ENCODE results near the gene AP2A2. TPM values are rescaled to one million over a fixed set of nuclear protein-coding genes. Genes with fewer than 3 reads are reported as not detected.

Gene AP2A2
- total and polyA plus RNA-seq, 2 of the 4 experiments (the other 2 are of a cell fraction), result 19.9 to 49.0 TPM

GRCh38 chr11:1017269-1018005, 91.8 kb downstream of the AP2A2 start:
- Histone ChIP-seq H2AK9ac (replicated peaks; ENCODE audit: low read depth, low read length, poor library complexity) (no peak overlapping the region), H3K18ac (ENCODE audit: low read depth, low read length) (no peak overlapping the region), H3K27ac (ENCODE audit: insufficient read depth, low read length) (no peak overlapping the region), H3K23ac (ENCODE audit: low read depth, low read length) (no peak overlapping the region), H2AK5ac (ENCODE audit: low read depth, low read length) (no peak overlapping the region), H3K9ac (ENCODE audit: low read depth, low read length) (no peak overlapping the region), H3K14ac (replicated peaks; ENCODE audit: low read depth, low read length) (no peak overlapping the region), H4K8ac (ENCODE audit: low read depth in 2 of 2, low read length in 2 of 2) (no peak overlapping the region), H3K27me3 (ENCODE audit: control insufficient read depth, insufficient read depth, low read length) (no peaks in the 10 kb centered on the region), H3K4ac (ENCODE audit: low read depth, low read length) (no peak overlapping the region), H2BK120ac (ENCODE audit: low read depth, low read length) (no peak overlapping the region), H2BK5ac (ENCODE audit: low read depth, low read length, poor library complexity, severe bottlenecking) (no peak overlapping the region), H4K5ac (ENCODE audit: low read depth, low read length) (no peak overlapping the region), H3K4me1 (ENCODE audit: control insufficient read depth, insufficient read depth, low read length) (no peaks in the 10 kb centered on the region), H2AFZ (replicated peaks; ENCODE audit: low read length, poor library complexity) (no peak overlapping the region), H2BK20ac (ENCODE audit: low read depth, low read length) (no peak overlapping the region), H4K20me1 (ENCODE audit: insufficient read depth, low read length) (peaks cover 12% of the 10 kb centered on the region), H3K9me3 (ENCODE audit: control insufficient read depth, insufficient read depth, low read length) (no peaks in the 10 kb centered on the region), H3K9me1 (ENCODE audit: insufficient read depth, low read length) (peaks cover 9% of the 10 kb centered on the region; the same call in 1 of the 2 replicates), H3K4me2 (ENCODE audit: low read depth, low read length) (no peak overlapping the region), H3K36me3 (ENCODE audit: control insufficient read depth, insufficient read depth, low read length) (no peaks in the 10 kb centered on the region), H3K4me3 (ENCODE audit: insufficient read depth, low read depth, low read length) (no peak overlapping the region), H3K56ac (ENCODE audit: extremely low read depth, insufficient read depth, low read length) (no peak overlapping the region), H4K91ac (ENCODE audit: insufficient read depth, low read depth, low read length) (no peak overlapping the region), H2BK15ac (ENCODE audit: low read depth, low read length) (no peak overlapping the region), H3K79me1 (ENCODE audit: low read depth in 1 of 2, low read length in 2 of 2) (peaks cover 11 to 19% of the 10 kb centered on the region in 2 experiments)
- no peak for DNase-seq
- no TSS peak for BruUV-seq (replicated peaks)
- WGBS, 2 experiments (ENCODE audit: extremely low coverage in 2 of 2, insufficient read length in 1 of 2), result 87 to 100% methylated on average over 1 to 12 of the region's 12 CpGs
- dilution Hi-C loops (cut with HindIII; ENCODE audit: low sequenced_read_pairs, unreplicated experiment), result no loop called here
- in situ Hi-C loops (cut with MboI; ENCODE audit: low sequenced_read_pairs), result no loop called here
- ChIA-PET POLR2A (ENCODE audit: unreplicated experiment) (no interaction called here), CTCF (no interaction called here)
- no peak for TF ChIP-seq RAD21 (IDR thresholded peaks at IDR 0.05; ENCODE audit: low read length)
- TF ChIP-seq, protein P1, sequence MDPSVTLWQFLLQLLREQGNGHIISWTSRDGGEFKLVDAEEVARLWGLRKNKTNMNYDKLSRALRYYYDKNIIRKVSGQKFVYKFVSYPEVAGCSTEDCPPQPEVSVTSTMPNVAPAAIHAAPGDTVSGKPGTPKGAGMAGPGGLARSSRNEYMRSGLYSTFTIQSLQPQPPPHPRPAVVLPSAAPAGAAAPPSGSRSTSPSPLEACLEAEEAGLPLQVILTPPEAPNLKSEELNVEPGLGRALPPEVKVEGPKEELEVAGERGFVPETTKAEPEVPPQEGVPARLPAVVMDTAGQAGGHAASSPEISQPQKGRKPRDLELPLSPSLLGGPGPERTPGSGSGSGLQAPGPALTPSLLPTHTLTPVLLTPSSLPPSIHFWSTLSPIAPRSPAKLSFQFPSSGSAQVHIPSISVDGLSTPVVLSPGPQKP (IDR thresholded peaks at IDR 0.05; ENCODE audit: borderline replicate concordance, low read depth, low read length), result no peak
- TF ChIP-seq USF2 (IDR thresholded peaks at IDR 0.05; ENCODE audit: low read depth, low read length), result no peak
- TF ChIP-seq FOS (IDR thresholded peaks at IDR 0.05; ENCODE audit: low read depth, low read length), result no peak
- TF ChIP-seq RCOR1 (IDR thresholded peaks at IDR 0.05; ENCODE audit: insufficient replicate concordance, low read length), result no peak
- TF ChIP-seq MAZ (IDR thresholded peaks at IDR 0.05; ENCODE audit: borderline replicate concordance, low read depth, low read length), result no peak
- no peak for TF ChIP-seq SMC3 (IDR thresholded peaks at IDR 0.05; ENCODE audit: low read depth, low read length)
- no peak for TF ChIP-seq CEBPB (IDR thresholded peaks at IDR 0.05; ENCODE audit: low read depth, low read length)
- no peak for TF ChIP-seq BHLHE40 (IDR thresholded peaks at IDR 0.05; ENCODE audit: low read depth, low read length)
- TF ChIP-seq MXI1 (IDR thresholded peaks at IDR 0.05; ENCODE audit: borderline replicate concordance, low read depth, low read length), result no peak
- no peak for TF ChIP-seq RFX5 (IDR thresholded peaks at IDR 0.05; ENCODE audit: low read depth, low read length)
- no peak for TF ChIP-seq POLR2A (IDR thresholded peaks at IDR 0.05; ENCODE audit: low read depth, low read length)
- TF ChIP-seq NFE2L2 (IDR thresholded peaks at IDR 0.05; ENCODE audit: low read depth, low read length), result no peak
- TF ChIP-seq MAFK (IDR thresholded peaks at IDR 0.05; ENCODE audit: low read depth, low read length), result no peak
- TF ChIP-seq, protein P2, sequence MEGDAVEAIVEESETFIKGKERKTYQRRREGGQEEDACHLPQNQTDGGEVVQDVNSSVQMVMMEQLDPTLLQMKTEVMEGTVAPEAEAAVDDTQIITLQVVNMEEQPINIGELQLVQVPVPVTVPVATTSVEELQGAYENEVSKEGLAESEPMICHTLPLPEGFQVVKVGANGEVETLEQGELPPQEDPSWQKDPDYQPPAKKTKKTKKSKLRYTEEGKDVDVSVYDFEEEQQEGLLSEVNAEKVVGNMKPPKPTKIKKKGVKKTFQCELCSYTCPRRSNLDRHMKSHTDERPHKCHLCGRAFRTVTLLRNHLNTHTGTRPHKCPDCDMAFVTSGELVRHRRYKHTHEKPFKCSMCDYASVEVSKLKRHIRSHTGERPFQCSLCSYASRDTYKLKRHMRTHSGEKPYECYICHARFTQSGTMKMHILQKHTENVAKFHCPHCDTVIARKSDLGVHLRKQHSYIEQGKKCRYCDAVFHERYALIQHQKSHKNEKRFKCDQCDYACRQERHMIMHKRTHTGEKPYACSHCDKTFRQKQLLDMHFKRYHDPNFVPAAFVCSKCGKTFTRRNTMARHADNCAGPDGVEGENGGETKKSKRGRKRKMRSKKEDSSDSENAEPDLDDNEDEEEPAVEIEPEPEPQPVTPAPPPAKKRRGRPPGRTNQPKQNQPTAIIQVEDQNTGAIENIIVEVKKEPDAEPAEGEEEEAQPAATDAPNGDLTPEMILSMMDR (conservative IDR thresholded peaks at IDR 0.05; ENCODE audit: low read depth, low read length), result no peak
- TF ChIP-seq CHD1 (IDR thresholded peaks at IDR 0.05; ENCODE audit: low read depth, low read length), result no peak
- intact Hi-C loops (cut with micrococcal nuclease), result no loop called here
- no peak for ATAC-seq (ENCODE audit: low read depth)

Data from IMR-90 (cell line).